Hepatocyte (in vitro differentiated cells): ENCODE data around the gene MRTFB.

Experiments
- EZH2phosphoT487 ChIP-seq: fragments of 200-600 bp; sonication (generic); IDR thresholded peaks from one replicate; pipeline ENCODE4 v1.6.1; 2018; ENCODE audit warnings: antibody characterized with exemption, mild to moderate bottlenecking, low read depth, moderate library complexity; ENCODE audit not compliant: unreplicated experiment, severe bottlenecking
- TF ChIP-seq, protein P1 (sequence below): fragments of 200-600 bp; sonication (generic); IDR thresholded peaks from 2 replicates; pipeline ENCODE4 v1.5.1; 2016; ENCODE audit warnings: antibody characterized with exemption, mild to moderate bottlenecking; ENCODE audit not compliant: poor library complexity

DNA sequence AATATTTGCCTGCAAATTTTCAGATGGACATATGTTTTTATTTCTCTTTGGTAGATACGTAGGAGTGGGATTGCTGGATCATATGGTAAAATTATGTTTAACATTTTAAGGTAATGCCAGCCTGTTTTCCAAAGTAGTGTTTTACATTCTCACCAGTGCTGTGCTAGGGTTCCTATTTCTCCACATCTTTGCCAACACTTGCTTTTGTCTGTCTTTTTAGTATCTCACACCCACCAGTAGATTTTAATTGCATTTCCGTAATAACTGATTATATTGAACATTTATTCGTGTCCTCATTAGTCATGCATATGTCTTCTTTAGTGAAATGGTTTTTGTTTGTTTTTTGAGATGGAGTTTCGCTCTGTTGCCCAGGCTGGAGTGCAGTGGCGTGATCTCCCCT is 58.4 kb downstream of the MRTFB start:
- TF ChIP-seq, protein P1, sequence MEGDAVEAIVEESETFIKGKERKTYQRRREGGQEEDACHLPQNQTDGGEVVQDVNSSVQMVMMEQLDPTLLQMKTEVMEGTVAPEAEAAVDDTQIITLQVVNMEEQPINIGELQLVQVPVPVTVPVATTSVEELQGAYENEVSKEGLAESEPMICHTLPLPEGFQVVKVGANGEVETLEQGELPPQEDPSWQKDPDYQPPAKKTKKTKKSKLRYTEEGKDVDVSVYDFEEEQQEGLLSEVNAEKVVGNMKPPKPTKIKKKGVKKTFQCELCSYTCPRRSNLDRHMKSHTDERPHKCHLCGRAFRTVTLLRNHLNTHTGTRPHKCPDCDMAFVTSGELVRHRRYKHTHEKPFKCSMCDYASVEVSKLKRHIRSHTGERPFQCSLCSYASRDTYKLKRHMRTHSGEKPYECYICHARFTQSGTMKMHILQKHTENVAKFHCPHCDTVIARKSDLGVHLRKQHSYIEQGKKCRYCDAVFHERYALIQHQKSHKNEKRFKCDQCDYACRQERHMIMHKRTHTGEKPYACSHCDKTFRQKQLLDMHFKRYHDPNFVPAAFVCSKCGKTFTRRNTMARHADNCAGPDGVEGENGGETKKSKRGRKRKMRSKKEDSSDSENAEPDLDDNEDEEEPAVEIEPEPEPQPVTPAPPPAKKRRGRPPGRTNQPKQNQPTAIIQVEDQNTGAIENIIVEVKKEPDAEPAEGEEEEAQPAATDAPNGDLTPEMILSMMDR = no peak
- no peak for TF ChIP-seq EZH2phosphoT487
